Vagina (tissue), 2 donors: ENCODE measurements around the gene TEKT2. TPM values are rescaled to one million over a fixed set of nuclear protein-coding genes. Genes with fewer than 3 reads are reported as not detected.

Source experiments
- DNase-seq, 2 donors: peaks; one replicate each; pipeline ENCODE4 v3.0.0-alpha.2; 2017; ENCODE audit errors: extremely low spot score in 2 of 2
- H3K27ac ChIP-seq: fragments of 200-600 bp; sonication (generic); one replicate; pipeline ENCODE4 v1.5.1; 2019
- H3K27me3 ChIP-seq: fragments of 200-600 bp; sonication (generic); one replicate; pipeline ENCODE4 v1.5.1; 2019
- H3K36me3 ChIP-seq, 2 donors: fragments of 200-600 bp; sonication (generic); one replicate each; pipeline ENCODE4 v1.5.1; 2017 to 2019
- H3K4me1 ChIP-seq: fragments of 200-600 bp; sonication (generic); one replicate; pipeline ENCODE4 v1.5.1; 2019
- H3K4me3 ChIP-seq, 2 donors: fragments of 200-600 bp; sonication (generic); 1 replicate in 1 of 2; 2 replicates in 1 of 2; pipeline ENCODE4 v1.5.1; 2016 to 2019
- H3K9me3 ChIP-seq: fragments of 200-600 bp; sonication (generic); one replicate; pipeline ENCODE4 v1.5.1; 2019
- CTCF ChIP-seq, 3 experiments: fragments of 450-650 bp in 2 of 3; fragments of 200-600 bp in 1 of 3; sonication (generic) in 1 of 3; IDR thresholded peaks; one replicate each; pipeline ENCODE4 v1.5.1; 2017 to 2019; ENCODE audit warnings: antibody characterized with exemption in 3 of 3, mild to moderate bottlenecking in 2 of 3, moderate library complexity in 2 of 3
- POLR2A ChIP-seq, 2 donors: fragments of 450-650 bp; IDR thresholded peaks; one replicate each; pipeline ENCODE4 v1.6.1; 2017; ENCODE audit warnings: antibody characterized with exemption in 2 of 2, mild to moderate bottlenecking in 2 of 2, moderate library complexity in 2 of 2
- POLR2AphosphoS5 ChIP-seq, 2 donors: sonication (generic); formaldehyde crosslinking; IDR thresholded peaks; one replicate each; pipeline ENCODE4 v1.9.0; 2017; ENCODE audit warnings: antibody characterized with exemption in 2 of 2, mild to moderate bottlenecking in 2 of 2, low read depth in 1 of 2; ENCODE audit not compliant: insufficient read depth in 1 of 2
- intact Hi-C: fragments of 100-400 bp; cut with DNase I; formaldehyde crosslinking; loops from one replicate; pipeline ENCODE4 v1.15.1; 2023
- total RNA-seq: library from RNA; depleted of rRNA; stranded (reverse); fragments of >200 nt; gene quantifications from one replicate; pipeline ENCODE4 v1.2.3, GENCODE V29; 2016

TEKT2 gene
- total RNA-seq, 1 donor from 2014 or later, result not detected

GRCh38 chr1:36134031-36134430 lies 50.1 kb downstream of the TEKT2 start:
- H3K4me3 ChIP-seq, result no peak overlapping the region
- peaks cover 40% of the 10 kb centered on the region for H3K4me1 ChIP-seq
- H3K9me3 ChIP-seq, result no peaks in the 10 kb centered on the region
- peaks cover 0 to 15% of the 10 kb centered on the region in 2 donors for H3K36me3 ChIP-seq
- H3K27ac ChIP-seq, result peak overlapping the region; percentile 82
- TF ChIP-seq POLR2A (IDR thresholded peaks at IDR 0.05) (no peak), CTCF (IDR thresholded peaks at IDR 0.05) (no peak), POLR2AphosphoS5 (IDR thresholded peaks at IDR 0.05; ENCODE audit: insufficient read depth in 1 of 2, low read depth in 1 of 2) (no peak)
- intact Hi-C loops, result loop anchor here (5.0 kb wide), 1 partner anchor 37 kb away; no protein-coding TSS in a partner anchor
- no peak for DNase-seq
- H3K27me3 ChIP-seq, result no peaks in the 10 kb centered on the region

GRCh38 chr1:36134505-36135329 lies 50.8 kb downstream of the TEKT2 start:
- Histone ChIP-seq H3K4me3 (no peak overlapping the region), H3K36me3 (peaks cover 0 to 22% of the 10 kb centered on the region in 2 donors), H3K9me3 (no peaks in the 10 kb centered on the region), H3K27ac (peak overlapping the region; percentile 82), H3K27me3 (no peaks in the 10 kb centered on the region), H3K4me1 (peaks cover 41% of the 10 kb centered on the region)
- no peak for DNase-seq
- intact Hi-C loops, result loop anchor here (5.0 kb wide), 1 partner anchor 37 kb away; no protein-coding TSS in a partner anchor
- TF ChIP-seq POLR2A (IDR thresholded peaks at IDR 0.05) (no peak), CTCF (IDR thresholded peaks at IDR 0.05) (peak; percentile 65 to 76 (median 69))

GRCh38 chr1:36135330-36135667 lies 51.4 kb downstream of the TEKT2 start:
- TF ChIP-seq CTCF (IDR thresholded peaks at IDR 0.05), result no peak
- no peak for TF ChIP-seq POLR2A (IDR thresholded peaks at IDR 0.05)
- no peak for TF ChIP-seq POLR2AphosphoS5 (IDR thresholded peaks at IDR 0.05; ENCODE audit: insufficient read depth in 1 of 2, low read depth in 1 of 2)
- DNase-seq, result no peak
- Histone ChIP-seq H3K4me3 (no peak overlapping the region), H3K9me3 (no peaks in the 10 kb centered on the region), H3K27me3 (no peaks in the 10 kb centered on the region), H3K27ac (peak overlapping the region; percentile 82), H3K4me1 (peaks cover 47% of the 10 kb centered on the region), H3K36me3 (peaks cover 0 to 24% of the 10 kb centered on the region in 2 donors)
- intact Hi-C loops, result no loop called here

GRCh38 chr1:36135796-36136195 lies 51.9 kb downstream of the TEKT2 start:
- Histone ChIP-seq H3K4me1 (peaks cover 52% of the 10 kb centered on the region), H3K9me3 (no peaks in the 10 kb centered on the region), H3K4me3 (no peak overlapping the region), H3K27ac (peak overlapping the region; percentile 82), H3K36me3 (peaks cover 0 to 24% of the 10 kb centered on the region in 2 donors), H3K27me3 (no peaks in the 10 kb centered on the region)
- no peak for DNase-seq
- no peak for TF ChIP-seq POLR2A (IDR thresholded peaks at IDR 0.05)
- TF ChIP-seq POLR2AphosphoS5 (IDR thresholded peaks at IDR 0.05; ENCODE audit: insufficient read depth in 1 of 2, low read depth in 1 of 2), result no peak
- TF ChIP-seq CTCF (IDR thresholded peaks at IDR 0.05), result no peak
- intact Hi-C loops, result no loop called here

GRCh38 chr1:36136535-36136934 lies 52.6 kb downstream of the TEKT2 start:
- DNase-seq, result no peak
- peak overlapping the region; percentile 82 for H3K27ac ChIP-seq
- peaks cover 59% of the 10 kb centered on the region for H3K4me1 ChIP-seq

More at GRCh38 chr1:36136535-36136934, 52.6 kb downstream of the TEKT2 start:
- Histone ChIP-seq H3K4me3 (no peak overlapping the region), H3K9me3 (no peaks in the 10 kb centered on the region), H3K36me3 (peaks cover 0 to 24% of the 10 kb centered on the region in 2 donors), H3K27me3 (no peaks in the 10 kb centered on the region)
- no peak for TF ChIP-seq CTCF (IDR thresholded peaks at IDR 0.05)
- TF ChIP-seq POLR2AphosphoS5 (IDR thresholded peaks at IDR 0.05; ENCODE audit: insufficient read depth in 1 of 2, low read depth in 1 of 2), result peak in 1 of 2 donors; percentile 35
- no peak for TF ChIP-seq POLR2A (IDR thresholded peaks at IDR 0.05)
- intact Hi-C loops, result no loop called here
